K562 (cell line): ENCODE results near the gene TMCO1. TPM values are rescaled to one million over a fixed set of nuclear protein-coding genes. Genes with fewer than 3 reads are reported as not detected.

Experiments used
- ATAC-seq: fragments of 200-7000 bp; cut with Tn5 transposase; 3 replicates; pipeline ENCODE4 v1.9.1; 2020; ENCODE audit warnings: moderate library complexity
- BruUV-seq: library from RNA; stranded (reverse); fragments of 400-500 nt; replicated peaks from 2 replicates; lab custom pipeline; 2021; lab: Mats Ljungman, UMichigan
- CTCF ChIA-PET: fragments of 300-600 bp; formaldehyde crosslinking; extraction: SDS; loops from one replicate; lab custom pipeline; 2021; ENCODE audit warnings: low intra/inter-chr PET ratio; lab: Yijun Ruan, JAX
- POLR2A ChIA-PET: fragments of 300-600, 350-650 bp; sonication (Branson Sonifier 250); formaldehyde crosslinking; extraction: SDS; loops from one replicate; lab custom pipeline; 2021; ENCODE audit warnings: antibody characterized with exemption, inconsistent platforms; lab: Yijun Ruan, JAX
- DNase-seq, 4 experiments: peaks; one replicate each; pipeline versions ENCODE4 v3.0.0 to v3.0.0-alpha.2; 2011 to 2018; ENCODE audit warnings: low spot score in 3 of 4, mixed read lengths in 3 of 4; ENCODE audit errors: extremely low read depth in 1 of 4
- FAIRE-seq: peaks from 2 replicates; lab custom pipeline; 2011; peaks lifted over from hg19 to GRCh38; lab: Jason Lieb, UNC
- H2AFZ ChIP-seq: 2 replicates; pipeline ENCODE4 v1.6.0; 2011; ENCODE audit warnings: low read depth, low read length, control low read depth, inconsistent platforms
- H3K27ac ChIP-seq: fragments of 200-600 bp; 3 replicates; pipeline ENCODE4 v1.8.0; 2011; ENCODE audit warnings: low read depth, mild to moderate bottlenecking, control low read depth, inconsistent platforms, low read length, moderate library complexity, mixed read lengths; ENCODE audit errors: extremely low read depth
- H3K27me3 ChIP-seq, 2 experiments: fragments of 300-600 bp in 1 of 2; 2 replicates in 1 of 2; 3 replicates in 1 of 2; pipeline versions ENCODE4 v1.6.0 to v1.8.0; 2011; ENCODE audit warnings: inconsistent platforms in 2 of 2, low read length in 2 of 2, mild to moderate bottlenecking in 1 of 2, mixed read lengths in 1 of 2, moderate library complexity in 1 of 2; ENCODE audit not compliant: control insufficient read depth in 2 of 2, insufficient read depth in 2 of 2
- H3K36me3 ChIP-seq: fragments of 300-600 bp; 3 replicates; pipeline ENCODE4 v1.8.0; 2011; ENCODE audit warnings: mild to moderate bottlenecking, low read length, inconsistent platforms; ENCODE audit not compliant: control insufficient read depth, insufficient read depth
- H3K4me1 ChIP-seq, 2 experiments: fragments of 200-600 bp in 1 of 2; replicated peaks in 1 of 2; 2 replicates in 1 of 2; 3 replicates in 1 of 2; pipeline versions ENCODE4 v1.5.1 to v1.8.0; 2011; ENCODE audit warnings: inconsistent platforms in 2 of 2, low read length in 2 of 2, mild to moderate bottlenecking in 1 of 2, mixed read lengths in 1 of 2, moderate library complexity in 1 of 2; ENCODE audit not compliant: control insufficient read depth in 2 of 2, insufficient read depth in 2 of 2
- H3K4me2 ChIP-seq: 2 replicates; pipeline ENCODE4 v1.6.1; 2011; ENCODE audit warnings: low read length, control low read depth, inconsistent platforms, mixed read lengths; ENCODE audit not compliant: insufficient read depth
- H3K4me3 ChIP-seq: fragments of 200-600 bp; sonication (generic), shearing (Covaris generic); 2 replicates; pipeline ENCODE4 v1.5.1; 2016; ENCODE audit warnings: control low read depth, inconsistent platforms
- H3K79me2 ChIP-seq: fragments of 200-600 bp; 3 replicates; pipeline ENCODE4 v1.8.0; 2011; ENCODE audit warnings: low read length, inconsistent platforms; ENCODE audit not compliant: control insufficient read depth, insufficient read depth
- H3K9ac ChIP-seq, 2 experiments: 2 replicates each; pipeline versions ENCODE4 v1.6.0 to v1.6.1; 2011; ENCODE audit warnings: low read depth in 2 of 2, low read length in 2 of 2, control low read depth in 1 of 2, inconsistent platforms in 1 of 2, mild to moderate bottlenecking in 1 of 2, mixed read lengths in 1 of 2; ENCODE audit not compliant: insufficient read depth in 1 of 2
- H3K9me1 ChIP-seq: one replicate; pipeline ENCODE4 v1.6.0; 2011; ENCODE audit warnings: inconsistent platforms, mild to moderate bottlenecking, low read length, moderate library complexity; ENCODE audit not compliant: control insufficient read depth, insufficient read depth
- H3K9me3 ChIP-seq: replicated peaks from 2 replicates; pipeline ENCODE4 v1.5.1; 2011; ENCODE audit warnings: low read depth, low read length, inconsistent platforms; ENCODE audit not compliant: control insufficient read depth, insufficient read depth
- H4K20me1 ChIP-seq: replicated peaks from 2 replicates; pipeline ENCODE4 v1.6.1; 2011; ENCODE audit warnings: low read length, inconsistent platforms, mixed read lengths; ENCODE audit not compliant: control insufficient read depth, insufficient read depth
- CAMTA2 ChIP-seq: fragments of 250-450 bp; sonication (Bioruptor Pico); conservative IDR thresholded peaks from 2 replicates; pipeline ENCODE4 v1.5.1; 2022
- FOXK1 ChIP-seq: sonication (generic); formaldehyde crosslinking; IDR thresholded peaks from 2 replicates; pipeline ENCODE4 v1.8.0; 2022; ENCODE audit warnings: missing genetic modification reagents, mild to moderate bottlenecking, borderline replicate concordance
- GABPA ChIP-seq: fragments of 200-800 bp; sonication (Bioruptor generic); conservative IDR thresholded peaks from 2 replicates; pipeline ENCODE4 v1.6.1; 2016; ENCODE audit warnings: low read depth, missing genetic modification characterization, missing compliant biosample characterization
- NFIX ChIP-seq: fragments of 250-450 bp; sonication (Bioruptor Pico); IDR thresholded peaks from 2 replicates; pipeline ENCODE4 v1.4.0; 2020; ENCODE audit warnings: low read depth, mild to moderate bottlenecking, moderate library complexity
- POLR2AphosphoS2 ChIP-seq: IDR thresholded peaks from 2 replicates; pipeline ENCODE4 v1.6.1; 2012; ENCODE audit warnings: low read length, improper control_type of control experiment
- RAD51 ChIP-seq: fragments of 450-650 bp; IDR thresholded peaks from 2 replicates; pipeline ENCODE4 v1.7.1; 2016; ENCODE audit warnings: low read depth, mild to moderate bottlenecking, borderline replicate concordance
- ZNF217 ChIP-seq: sonication (generic); formaldehyde crosslinking; IDR thresholded peaks from 2 replicates; pipeline ENCODE4 v1.8.0; 2022; ENCODE audit warnings: mild to moderate bottlenecking, missing genetic modification reagents
- ZNF551 ChIP-seq: fragments of 250-450 bp; sonication (Bioruptor Pico); IDR thresholded peaks from 2 replicates; pipeline ENCODE4 v1.5.0; 2021; ENCODE audit warnings: mild to moderate bottlenecking, moderate library complexity
- in situ Hi-C: fragments of 300-500 bp; cut with MboI; formaldehyde crosslinking; loops from 4 replicates; pipeline ENCODE4 v1.15.0; 2018; ENCODE audit warnings: inconsistent platforms, mixed read lengths
- intact Hi-C: fragments of 100-400 bp; cut with micrococcal nuclease; formaldehyde crosslinking; loops from 2 replicates; pipeline ENCODE4 v1.14.2; 2022
- polyA plus RNA-seq, 8 experiments: library from polyadenylated mRNA; depleted of rRNA in 4 of 8; stranded (reverse) in 5 of 8; unstranded in 3 of 8; fragments of >200 nt; fragmentation: Nextera tagmentation in 2 of 8; fragmentation: Illumina TruSeq in 1 of 8; extraction: Ambion mirVana in 2 of 8; extraction: Trizol in 1 of 8; gene quantifications; 2 replicates each; pipeline versions ENCODE4 v1.2.1 to v1.2.3, GENCODE V29; 2011 to 2014; ENCODE audit warnings: inconsistent platforms in 1 of 8, missing spikeins in 1 of 8
- total RNA-seq, 7 experiments: library from RNA; depleted of rRNA in 6 of 7; stranded (reverse); fragments of >200 nt in 6 of 7; fragmentation: Illumina TruSeq in 2 of 7; extraction: Trizol in 2 of 7; gene quantifications; 2 replicates each; pipeline versions ENCODE4 v1.2.1 to v1.2.3, GENCODE V29; 2011 to 2021; ENCODE audit warnings: low replicate concordance in 1 of 7
- TF ChIP-seq, protein P1 (sequence below), 2 experiments: IDR thresholded peaks; 2 replicates each; pipeline ENCODE4 v1.6.1; 2012; ENCODE audit warnings: improper control_type of control experiment in 2 of 2, low read depth in 2 of 2, low read length in 2 of 2, borderline replicate concordance in 1 of 2

Gene TMCO1
- total and polyA plus RNA-seq, 9 of the 15 experiments (the other 6 are each of a cell fraction or from before 2014, with no cell fraction given), result 69.3 to 561 (median 175) TPM

- H3K4me3 ChIP-seq, result no peak overlapping the region
- no peak overlapping the region for H3K4me2 ChIP-seq
- TF ChIP-seq NFIX (CRISPR knock-in tag) (no peak), ZNF551 (CRISPR knock-in tag) (no peak), RAD51 (no peak), POLR2AphosphoS2 (no peak), CAMTA2 (no peak), GABPA (tag) (no peak), ZNF217 (CRISPR knock-in tag) (no peak), FOXK1 (CRISPR knock-in tag) (no peak)
- TF ChIP-seq, protein P1, sequence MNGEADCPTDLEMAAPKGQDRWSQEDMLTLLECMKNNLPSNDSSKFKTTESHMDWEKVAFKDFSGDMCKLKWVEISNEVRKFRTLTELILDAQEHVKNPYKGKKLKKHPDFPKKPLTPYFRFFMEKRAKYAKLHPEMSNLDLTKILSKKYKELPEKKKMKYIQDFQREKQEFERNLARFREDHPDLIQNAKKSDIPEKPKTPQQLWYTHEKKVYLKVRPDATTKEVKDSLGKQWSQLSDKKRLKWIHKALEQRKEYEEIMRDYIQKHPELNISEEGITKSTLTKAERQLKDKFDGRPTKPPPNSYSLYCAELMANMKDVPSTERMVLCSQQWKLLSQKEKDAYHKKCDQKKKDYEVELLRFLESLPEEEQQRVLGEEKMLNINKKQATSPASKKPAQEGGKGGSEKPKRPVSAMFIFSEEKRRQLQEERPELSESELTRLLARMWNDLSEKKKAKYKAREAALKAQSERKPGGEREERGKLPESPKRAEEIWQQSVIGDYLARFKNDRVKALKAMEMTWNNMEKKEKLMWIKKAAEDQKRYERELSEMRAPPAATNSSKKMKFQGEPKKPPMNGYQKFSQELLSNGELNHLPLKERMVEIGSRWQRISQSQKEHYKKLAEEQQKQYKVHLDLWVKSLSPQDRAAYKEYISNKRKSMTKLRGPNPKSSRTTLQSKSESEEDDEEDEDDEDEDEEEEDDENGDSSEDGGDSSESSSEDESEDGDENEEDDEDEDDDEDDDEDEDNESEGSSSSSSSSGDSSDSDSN (IDR thresholded peaks at IDR 0.05; ENCODE audit: borderline replicate concordance in 1 of 2, low read depth in 2 of 2, low read length in 2 of 2), result no peak
- H3K9me1 ChIP-seq, result no peaks in the 10 kb centered on the region
- H2AFZ ChIP-seq, result no peak overlapping the region
- H3K27me3 ChIP-seq, result no peaks in the 10 kb centered on the region
- ChIA-PET CTCF (no interaction called here), POLR2A (interaction anchor here (0.9 kb wide), 1 partner anchor 9 kb away, joined by 4 read pairs; no protein-coding TSS in a partner anchor)
- BruUV-seq, result no TSS peak
- no peaks in the 10 kb centered on the region for H3K9me3 ChIP-seq
- DNase-seq, result no peak
- H3K36me3 ChIP-seq, result peaks cover 66% of the 10 kb centered on the region
- no peak for ATAC-seq
- H3K9ac ChIP-seq, result no peak overlapping the region
- no peaks in the 10 kb centered on the region for H3K79me2 ChIP-seq
- no peak for FAIRE-seq
- H3K27ac ChIP-seq, result no peak overlapping the region
- no peaks in the 10 kb centered on the region for H4K20me1 ChIP-seq
- in situ Hi-C loops (no loop called here), intact Hi-C loops (no loop called here)
- H3K4me1 ChIP-seq, result no peaks in the 10 kb centered on the region
Observed at GRCh38 chr1:165737196-165737595, 31.5 kb downstream of the TMCO1 start.
